ENCODE data around the gene GAGE12E.
"Not testable (repeated sequence)": the region's sequence is repeated elsewhere in the genome, so short reads cannot be mapped to it uniquely, and the experiment has no call there.

The GAGE12E gene

GRCh38 chrX:49550989-49551388 is at the start of gene GAGE12E:
Gene GAGE12E (plus strand): TSS chrX:49551289. CDS start chrX:49552444, 1,155 bp downstream.
- H3K4me3 ChIP-seq (replicated peaks; ENCODE audit: low read depth, low read length); DNase-seq (ENCODE audit: extremely low read depth, low read depth): not testable (repeated sequence)

- DNase-seq (ENCODE audit: extremely low read depth, low read depth); H3K4me3 ChIP-seq (replicated peaks; ENCODE audit: low read depth, low read length): not testable (repeated sequence)
Observed at GRCh38 chrX:49531877-49532276, 19.2 kb upstream of the GAGE12E start, which contains the start of gene GAGE12C. Gene GAGE12C (plus strand): TSS chrX:49532177. CDS start chrX:49533332, 1,155 bp downstream.

GRCh38 chrX:49541433-49541832 is 9.7 kb upstream of the GAGE12E start, which contains the start of gene GAGE12D:
Gene GAGE12D (plus strand): TSS chrX:49541733. CDS start chrX:49542888, 1,155 bp downstream.
- H3K4me3 ChIP-seq (replicated peaks; ENCODE audit: low read depth, low read length); DNase-seq (ENCODE audit: extremely low read depth, low read depth): not testable (repeated sequence)

- not testable (repeated sequence) for H3K4me3 ChIP-seq (replicated peaks; ENCODE audit: low read depth, low read length); DNase-seq (ENCODE audit: extremely low read depth, low read depth)
Observed at GRCh38 chrX:49560542-49560941, 9.5 kb downstream of the GAGE12E start, which contains the start of gene GAGE12F. Gene GAGE12F (plus strand): TSS chrX:49560842. CDS start chrX:49561997, 1,155 bp downstream.

GRCh38 chrX:49568728-49569127 is 17.6 kb downstream of the GAGE12E start:
- not testable (repeated sequence) for DNase-seq (ENCODE audit: extremely low read depth, low read depth); H3K4me3 ChIP-seq (replicated peaks; ENCODE audit: low read depth, low read length)

- H3K4me3 ChIP-seq (replicated peaks; ENCODE audit: low read depth, low read length); DNase-seq (ENCODE audit: extremely low read depth, low read depth): not testable (repeated sequence)
Observed at GRCh38 chrX:49569152-49569551, 18.1 kb downstream of the GAGE12E start.

GRCh38 chrX:49570100-49570499 is 19.0 kb downstream of the GAGE12E start, which contains the start of gene GAGE12G:
Gene GAGE12G (plus strand): TSS chrX:49570400. CDS start chrX:49571555, 1,155 bp downstream.
- not testable (repeated sequence) for DNase-seq (ENCODE audit: extremely low read depth, low read depth)

GRCh38 chrX:49579649-49580048 is 28.6 kb downstream of the GAGE12E start, which contains the start of gene GAGE12H:
Gene GAGE12H (plus strand): TSS chrX:49579949. CDS start chrX:49581104, 1,155 bp downstream.
- H3K4me3 ChIP-seq (replicated peaks; ENCODE audit: low read depth, low read length); DNase-seq (ENCODE audit: extremely low read depth, low read depth): not testable (repeated sequence)

More at GRCh38 chrX:49570100-49570499, 19.0 kb downstream of the GAGE12E start, which contains the start of gene GAGE12G:
- H3K4me3 ChIP-seq (replicated peaks; ENCODE audit: low read depth, low read length) = not testable (repeated sequence)

GRCh38 chrX:49589196-49589595 is 38.1 kb downstream of the GAGE12E start, which contains the start of gene GAGE2A:
Gene GAGE2A (plus strand): TSS chrX:49589496. CDS start chrX:49590651, 1,155 bp downstream.
- H3K4me3 ChIP-seq (replicated peaks; ENCODE audit: low read depth, low read length); DNase-seq (ENCODE audit: extremely low read depth, low read depth): not testable (repeated sequence)

- H3K4me3 ChIP-seq (replicated peaks; ENCODE audit: low read depth, low read length); DNase-seq (ENCODE audit: extremely low read depth, low read depth): not testable (repeated sequence)
Observed at GRCh38 chrX:49589769-49590478, 38.8 kb downstream of the GAGE12E start.

GRCh38 chrX:49590488-49590887 is 39.4 kb downstream of the GAGE12E start:
- not testable (repeated sequence) for H3K4me3 ChIP-seq (replicated peaks; ENCODE audit: low read depth, low read length); DNase-seq (ENCODE audit: extremely low read depth, low read depth)

GRCh38 chrX:49598720-49599119 is 47.6 kb downstream of the GAGE12E start, which contains the start of gene GAGE1:
Gene GAGE1 (plus strand): TSS chrX:49599020. CDS start chrX:49600175, 1,155 bp downstream.
- not testable (repeated sequence) for H3K4me3 ChIP-seq (replicated peaks; ENCODE audit: low read depth, low read length); DNase-seq (ENCODE audit: extremely low read depth, low read depth)

Measured in HFF-Myc (cell line).